GM23338 (cell line): ENCODE measurements around the gene MYT1. TPM values are rescaled to one million over a fixed set of nuclear protein-coding genes. Genes with fewer than 3 reads are reported as not detected.

Experiments
- ATAC-seq: fragments of 200-7000 bp; cut with Tn5 transposase; 3 replicates; pipeline ENCODE4 v1.9.1; 2020
- DNase-seq: peaks from one replicate; pipeline ENCODE4 v3.0.0-alpha.2; 2015; ENCODE audit warnings: low spot score
- H2AFZ ChIP-seq: fragments of 200-600 bp; sonication (generic); 2 replicates; pipeline ENCODE4 v1.8.0; 2016; ENCODE audit warnings: antibody characterized with exemption, mild to moderate bottlenecking, moderate library complexity
- H3F3A ChIP-seq: fragments of 200-600 bp; sonication (generic); replicated peaks from 2 replicates; pipeline ENCODE4 v1.8.0; 2017; ENCODE audit warnings: antibody characterized with exemption, mixed run types, low read depth
- H3K27ac ChIP-seq: fragments of 200-600 bp; sonication (generic); 2 replicates; pipeline ENCODE4 v1.6.1; 2016; ENCODE audit warnings: low read depth
- H3K27me3 ChIP-seq: fragments of 200-600 bp; sonication (generic); 2 replicates; pipeline ENCODE4 v1.8.0; 2016; ENCODE audit warnings: mild to moderate bottlenecking, mixed run types, moderate library complexity; ENCODE audit not compliant: insufficient read depth
- H3K36me3 ChIP-seq: fragments of 200-600 bp; sonication (generic); 2 replicates; pipeline ENCODE4 v1.8.0; 2016; ENCODE audit warnings: mild to moderate bottlenecking; ENCODE audit not compliant: insufficient read depth
- H3K4me1 ChIP-seq: fragments of 200-600 bp; sonication (generic); 2 replicates; pipeline ENCODE4 v1.8.0; 2016; ENCODE audit warnings: mild to moderate bottlenecking, moderate library complexity; ENCODE audit not compliant: insufficient read depth
- H3K4me2 ChIP-seq: fragments of 200-600 bp; sonication (generic); 2 replicates; pipeline ENCODE4 v1.7.1; 2017; ENCODE audit warnings: mixed run types
- H3K4me3 ChIP-seq: fragments of 200-600 bp; sonication (generic); 2 replicates; pipeline ENCODE4 v1.6.1; 2016; ENCODE audit warnings: mixed run types
- H3K79me2 ChIP-seq: fragments of 200-600 bp; sonication (generic); replicated peaks from 2 replicates; pipeline ENCODE4 v1.8.0; 2017; ENCODE audit warnings: mild to moderate bottlenecking; ENCODE audit not compliant: insufficient read depth
- H3K9me2 ChIP-seq: fragments of 200-600 bp; sonication (generic); 2 replicates; pipeline ENCODE4 v1.8.0; 2017; ENCODE audit not compliant: insufficient read depth
- H4K20me1 ChIP-seq: fragments of 200-600 bp; sonication (generic); replicated peaks from 2 replicates; pipeline ENCODE4 v1.8.0; 2017; ENCODE audit warnings: mild to moderate bottlenecking; ENCODE audit not compliant: insufficient read depth
- H3K27ac Mint-ChIP-seq: 2 replicates; pipeline ENCODE4 v1.8.0; 2020; ENCODE audit warnings: inconsistent platforms, mild to moderate bottlenecking, moderate library complexity, mixed read lengths
- H3K27me3 Mint-ChIP-seq: 3 replicates; pipeline ENCODE4 v1.8.0; 2022; ENCODE audit warnings: low read depth, mild to moderate bottlenecking, moderate library complexity, mixed read lengths, inconsistent platforms; ENCODE audit not compliant: insufficient read depth, poor library complexity
- H3K36me3 Mint-ChIP-seq: 3 replicates; pipeline ENCODE4 v1.8.0; 2021; ENCODE audit warnings: low read depth, mild to moderate bottlenecking, inconsistent platforms, moderate library complexity, mixed read lengths
- H3K4me1 Mint-ChIP-seq: 3 replicates; pipeline ENCODE4 v1.8.0; 2020; ENCODE audit warnings: mild to moderate bottlenecking, inconsistent platforms, mixed read lengths
- H3K4me3 Mint-ChIP-seq: 3 replicates; pipeline ENCODE4 v1.8.0; 2021; ENCODE audit warnings: moderate library complexity, mild to moderate bottlenecking, inconsistent platforms, mixed read lengths
- H3K9me3 Mint-ChIP-seq: 3 replicates; pipeline ENCODE4 v1.8.0; 2020; ENCODE audit warnings: moderate library complexity, mild to moderate bottlenecking, inconsistent platforms, mixed read lengths
- CREB1 ChIP-seq: fragments of 250-450 bp; sonication (Bioruptor Pico); IDR thresholded peaks from 2 replicates; pipeline ENCODE4 v1.5.0; 2020; ENCODE audit warnings: low read depth, mild to moderate bottlenecking, moderate library complexity
- CTCF ChIP-seq, 2 experiments: fragments of 200-600 bp in 1 of 2; sonication (generic) in 1 of 2; conservative IDR thresholded peaks; 2 replicates each; pipeline versions ENCODE4 v1.5.1 to v1.6.1; 2016 to 2017; ENCODE audit warnings: antibody characterized with exemption in 2 of 2, low read depth in 2 of 2, mild to moderate bottlenecking in 2 of 2, moderate library complexity in 1 of 2
- ETS1 ChIP-seq: IDR thresholded peaks from 2 replicates; pipeline ENCODE4 v1.6.1; 2016; ENCODE audit warnings: antibody characterized with exemption
- EZH2 ChIP-seq: fragments of 200-600 bp; sonication (generic); IDR thresholded peaks from one replicate; pipeline ENCODE4 v1.8.0; 2017; ENCODE audit warnings: antibody characterized with exemption, mild to moderate bottlenecking, low read depth; ENCODE audit not compliant: unreplicated experiment
- EZH2phosphoT487 ChIP-seq: fragments of 200-600 bp; sonication (generic); IDR thresholded peaks from one replicate; pipeline ENCODE4 v1.8.1; 2018; ENCODE audit warnings: antibody characterized with exemption; ENCODE audit not compliant: unreplicated experiment
- JUNB ChIP-seq: IDR thresholded peaks from one replicate; pipeline ENCODE4 v1.6.1; 2016; ENCODE audit warnings: antibody characterized with exemption; ENCODE audit not compliant: unreplicated experiment
- POLR2AphosphoS5 ChIP-seq: IDR thresholded peaks from 2 replicates; pipeline ENCODE4 v1.6.1; 2016; ENCODE audit warnings: antibody characterized with exemption, low read depth
- STAT1 ChIP-seq: IDR thresholded peaks from one replicate; pipeline ENCODE4 v1.6.1; 2016; ENCODE audit warnings: antibody characterized with exemption; ENCODE audit not compliant: unreplicated experiment
- ZNF114 ChIP-seq: fragments of 250-450 bp; sonication (Bioruptor Pico); IDR thresholded peaks from 2 replicates; pipeline ENCODE4 v1.5.0; 2020; ENCODE audit warnings: mild to moderate bottlenecking, moderate library complexity
- ZNF331 ChIP-seq: fragments of 250-450 bp; sonication (Bioruptor Pico); IDR thresholded peaks from 2 replicates; pipeline ENCODE4 v1.5.0; 2020; ENCODE audit warnings: low read depth, mild to moderate bottlenecking, moderate library complexity
- polyA plus RNA-seq: library from polyadenylated mRNA; unstranded; fragments of >200 nt; fragmentation: Nextera tagmentation; extraction: Ambion mirVana; gene quantifications from 2 replicates; pipeline ENCODE4 v1.2.1, GENCODE V29; 2016
- total RNA-seq: library from RNA; depleted of rRNA; stranded (reverse); fragments of >200 nt; shearing (Covaris generic); gene quantifications from 2 replicates; pipeline ENCODE4 v1.2.3, GENCODE V29; 2014

The MYT1 gene
- total and polyA plus RNA-seq, 2 experiments from 2014 or later, result 0.83 to 1.6 TPM

GRCh38 chr20:64219730-64220129 lies 55.5 kb downstream of the MYT1 start:
- Histone ChIP-seq H3K4me3 (no peak overlapping the region), H3K4me1 (peaks cover 7% of the 10 kb centered on the region), H3K4me2 (no peak overlapping the region), H4K20me1 (no peaks in the 10 kb centered on the region), H3K9me2 (no peaks in the 10 kb centered on the region), H3K79me2 (no peaks in the 10 kb centered on the region), H2AFZ (no peak overlapping the region), H3K27me3 (no peaks in the 10 kb centered on the region), H3F3A (no peaks in the 10 kb centered on the region), H3K27ac (no peak overlapping the region), H3K36me3 (no peaks in the 10 kb centered on the region)
- Mint-ChIP-seq H3K9me3 (no peaks in the 10 kb centered on the region), H3K4me3 (no peak overlapping the region), H3K27me3 (peaks cover 3% of the 10 kb centered on the region), H3K27ac (no peak overlapping the region), H3K36me3 (no peaks in the 10 kb centered on the region), H3K4me1 (peaks cover 25% of the 10 kb centered on the region)
- TF ChIP-seq EZH2 (no peak), STAT1 (no peak), EZH2phosphoT487 (no peak), ZNF331 (CRISPR knock-in tag) (no peak), JUNB (no peak), CTCF (conservative IDR thresholded peaks at IDR 0.05; ENCODE audit: low read depth in 2 of 2) (peak in 1 of 2 experiments; percentile 30; a peak in 1 of 4 replicates)
- ATAC-seq (no peak), DNase-seq (peak; percentile 13)

GRCh38 chr20:64220420-64220819 lies 56.2 kb downstream of the MYT1 start:
- H3K27me3 Mint-ChIP-seq, result peaks cover 5% of the 10 kb centered on the region
- peaks cover 7% of the 10 kb centered on the region for H3K4me1 ChIP-seq
- H2AFZ ChIP-seq, result no peak overlapping the region
- H3K4me3 Mint-ChIP-seq, result no peak overlapping the region
- no peaks in the 10 kb centered on the region for H3K36me3 ChIP-seq
- H3K36me3 Mint-ChIP-seq, result no peaks in the 10 kb centered on the region
- no peaks in the 10 kb centered on the region for H3K9me2 ChIP-seq
- H3F3A ChIP-seq, result no peaks in the 10 kb centered on the region
- H3K4me2 ChIP-seq, result no peak overlapping the region
- H3K79me2 ChIP-seq, result no peaks in the 10 kb centered on the region
- DNase-seq (no peak), ATAC-seq (no peak)
- H3K27ac Mint-ChIP-seq, result no peak overlapping the region
- peaks cover 21% of the 10 kb centered on the region for H3K4me1 Mint-ChIP-seq
- TF ChIP-seq ETS1 (no peak), STAT1 (no peak), ZNF331 (CRISPR knock-in tag) (no peak), EZH2phosphoT487 (no peak), CTCF (conservative IDR thresholded peaks at IDR 0.05; ENCODE audit: low read depth in 2 of 2) (no peak), CREB1 (CRISPR knock-in tag) (no peak), ZNF114 (no peak), POLR2AphosphoS5 (no peak)
- H3K27ac ChIP-seq, result no peak overlapping the region
- H4K20me1 ChIP-seq, result no peaks in the 10 kb centered on the region
- H3K27me3 ChIP-seq, result no peaks in the 10 kb centered on the region
- no peak overlapping the region for H3K4me3 ChIP-seq
- no peaks in the 10 kb centered on the region for H3K9me3 Mint-ChIP-seq
